Chondrocyte (in vitro differentiated cells): Measurements from ENCODE around the gene KANSL2. TPM values are rescaled to one million over a fixed set of nuclear protein-coding genes. Genes with fewer than 3 reads are reported as not detected.
"Not testable (repeated sequence)": the region's sequence is repeated elsewhere in the genome, so short reads cannot be mapped to it uniquely, and the experiment has no call there.

ENCODE experiments used
- DNase-seq: peaks from one replicate; pipeline ENCODE4 v3.0.0; 2021; ENCODE audit warnings: mixed read lengths, low spot score
- H3K27ac Mint-ChIP-seq: one replicate; pipeline ENCODE4 v1.8.0; 2021; ENCODE audit warnings: mild to moderate bottlenecking, moderate library complexity, mixed read lengths; ENCODE audit not compliant: unreplicated experiment
- H3K27me3 Mint-ChIP-seq: 2 replicates; pipeline ENCODE4 v1.8.0; 2021; ENCODE audit warnings: low read depth, mixed read lengths
- H3K36me3 Mint-ChIP-seq: 2 replicates; pipeline ENCODE4 v1.8.0; 2021; ENCODE audit warnings: low read depth, mixed read lengths
- H3K4me1 Mint-ChIP-seq: 2 replicates; pipeline ENCODE4 v1.8.0; 2021; ENCODE audit warnings: low read depth, mild to moderate bottlenecking, mixed read lengths
- H3K4me3 Mint-ChIP-seq: one replicate; pipeline ENCODE4 v1.8.0; 2021; ENCODE audit warnings: mild to moderate bottlenecking, moderate library complexity, mixed read lengths; ENCODE audit not compliant: unreplicated experiment
- H3K9me3 Mint-ChIP-seq: 2 replicates; pipeline ENCODE4 v1.8.0; 2021; ENCODE audit warnings: low read depth, mixed read lengths
- CTCF ChIP-seq: fragments of 200-600 bp; sonication (generic); IDR thresholded peaks from 2 replicates; pipeline ENCODE4 v1.5.0; 2021; ENCODE audit warnings: antibody characterized with exemption, mild to moderate bottlenecking, moderate library complexity
- total RNA-seq: library from RNA; stranded (reverse); gene quantifications from 3 replicates; pipeline ENCODE4 v1.2.1, GENCODE V29; 2021

Gene KANSL2
- total RNA-seq, 1 donor from 2014 or later, result 29.0 TPM

GRCh38 chr12:48668996-48669395 lies 13.0 kb downstream of the KANSL2 start:
- Mint-ChIP-seq H3K27ac (no peak overlapping the region), H3K9me3 (no peaks in the 10 kb centered on the region), H3K36me3 (peaks cover 27% of the 10 kb centered on the region), H3K27me3 (no peaks in the 10 kb centered on the region), H3K4me1 (peaks cover 7% of the 10 kb centered on the region), H3K4me3 (no peak overlapping the region)
- no peak for TF ChIP-seq CTCF
- no peak for DNase-seq

GRCh38 chr12:48659863-48660262 lies 22.2 kb downstream of the KANSL2 start:
- Mint-ChIP-seq H3K4me1 (no peaks in the 10 kb centered on the region), H3K36me3 (peaks cover 24% of the 10 kb centered on the region), H3K9me3 (no peaks in the 10 kb centered on the region), H3K27ac (no peak overlapping the region), H3K27me3 (no peaks in the 10 kb centered on the region), H3K4me3 (no peak overlapping the region)
- no peak for TF ChIP-seq CTCF
- DNase-seq, result no peak

DNA sequence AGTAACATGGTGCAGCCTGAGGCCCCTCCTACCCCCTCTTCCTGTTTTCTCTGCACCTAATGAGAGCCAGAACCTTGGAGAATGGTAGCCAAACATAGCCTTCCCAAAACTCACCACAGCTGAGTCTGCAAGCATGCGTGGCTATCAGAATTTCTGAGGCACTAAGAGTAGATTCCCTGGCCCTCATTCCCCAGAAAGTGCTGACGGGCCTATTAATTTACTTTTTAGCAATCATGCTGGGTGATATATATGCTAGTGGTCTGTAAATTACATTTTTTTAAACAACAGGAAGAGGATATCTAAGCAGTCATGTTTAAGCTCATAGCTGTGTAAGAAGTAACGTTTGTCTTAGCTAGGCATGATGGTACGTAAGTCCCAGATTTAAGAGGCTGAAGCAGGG lies 30.4 kb downstream of the KANSL2 start:
- H3K4me3 Mint-ChIP-seq, result no peak overlapping the region
- H3K9me3 Mint-ChIP-seq, result no peaks in the 10 kb centered on the region
- H3K27ac Mint-ChIP-seq, result no peak overlapping the region
- H3K36me3 Mint-ChIP-seq, result peaks cover 23% of the 10 kb centered on the region
- H3K27me3 Mint-ChIP-seq, result no peaks in the 10 kb centered on the region
- no peaks in the 10 kb centered on the region for H3K4me1 Mint-ChIP-seq
- no peak for DNase-seq
- no peak for TF ChIP-seq CTCF

- peaks cover 25% of the 10 kb centered on the region for H3K36me3 Mint-ChIP-seq
- H3K9me3 Mint-ChIP-seq, H3K4me3 Mint-ChIP-seq, H3K4me1 Mint-ChIP-seq, H3K27ac Mint-ChIP-seq, H3K27me3 Mint-ChIP-seq, DNase-seq: not testable (repeated sequence)
Observed at GRCh38 chr12:48645354-48645753, 36.7 kb downstream of the KANSL2 start.

- H3K4me3 Mint-ChIP-seq, result no peak overlapping the region
- no peak for DNase-seq
- H3K27me3 Mint-ChIP-seq, result no peaks in the 10 kb centered on the region
- H3K9me3 Mint-ChIP-seq, result peaks cover 3% of the 10 kb centered on the region
- TF ChIP-seq CTCF, result no peak
- no peak overlapping the region for H3K27ac Mint-ChIP-seq
- peaks cover 24% of the 10 kb centered on the region for H3K36me3 Mint-ChIP-seq
- no peaks in the 10 kb centered on the region for H3K4me1 Mint-ChIP-seq
Observed at GRCh38 chr12:48643011-48643410, 39.0 kb downstream of the KANSL2 start.

DNA sequence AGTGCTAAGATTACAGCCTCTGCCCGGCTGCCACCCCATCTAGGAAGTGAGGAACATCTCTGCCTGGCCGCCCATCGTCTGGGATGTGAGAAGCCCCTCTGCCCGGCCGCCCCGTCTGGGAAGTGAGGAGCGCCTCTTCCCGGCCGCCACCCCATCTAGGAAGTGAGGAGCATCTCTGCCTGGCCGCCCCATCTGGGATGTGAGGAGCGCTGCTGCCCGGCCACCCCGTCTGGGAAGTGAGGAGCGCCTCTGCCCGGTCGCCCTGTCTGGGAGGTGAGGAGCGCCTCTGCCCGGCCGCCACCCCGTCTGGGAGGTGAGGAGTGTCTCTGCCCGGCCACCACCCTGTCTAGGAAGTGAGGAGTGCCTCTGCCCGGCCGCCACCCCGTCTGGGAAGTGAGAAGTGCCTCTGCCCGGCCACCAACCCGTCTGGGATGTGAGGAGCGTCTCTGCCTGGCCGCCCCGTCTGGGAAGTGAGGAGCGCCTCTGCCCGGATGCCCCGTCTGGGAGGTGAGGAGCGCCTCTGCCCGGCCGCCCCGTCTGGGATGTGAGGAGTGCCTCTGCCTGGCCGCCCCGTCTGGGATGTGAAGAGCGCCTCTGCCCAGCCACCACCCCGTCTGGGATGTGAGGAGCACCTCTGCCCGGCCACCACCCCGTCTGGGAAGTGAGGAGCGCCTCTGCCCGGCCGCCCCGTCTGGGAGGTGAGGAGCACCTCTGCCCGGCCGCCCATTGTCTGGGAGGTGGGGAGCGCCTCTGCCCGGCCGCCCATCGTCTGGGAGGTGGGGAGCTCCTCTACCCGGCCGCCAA lies 40.1 kb downstream of the KANSL2 start:
- H3K27me3 Mint-ChIP-seq, DNase-seq, H3K4me3 Mint-ChIP-seq, H3K27ac Mint-ChIP-seq, H3K9me3 Mint-ChIP-seq, H3K4me1 Mint-ChIP-seq: not testable (repeated sequence)
- peaks cover 24% of the 10 kb centered on the region for H3K36me3 Mint-ChIP-seq
